DOHH2 (cell line): ENCODE data around the gene HACD4.

Experiments
- H3F3A ChIP-seq: fragments of 200-600 bp; sonication (generic), shearing (Covaris generic); 2 replicates; pipeline ENCODE4 v1.6.0; 2016; ENCODE audit warnings: antibody characterized with exemption, mild to moderate bottlenecking; ENCODE audit not compliant: control insufficient read depth, insufficient read depth
- H3K27ac ChIP-seq: fragments of 200-600 bp; sonication (generic); 2 replicates; pipeline ENCODE4 v1.5.1; 2014; ENCODE audit warnings: low read depth, mild to moderate bottlenecking, low read length, moderate library complexity
- H3K27me3 ChIP-seq: fragments of 200-600 bp; sonication (generic); 2 replicates; pipeline ENCODE4 v1.6.1; 2014; ENCODE audit warnings: mild to moderate bottlenecking, low read length, mixed read lengths; ENCODE audit not compliant: control insufficient read depth
- H3K36me3 ChIP-seq: fragments of 200-600 bp; sonication (generic); 2 replicates; pipeline ENCODE4 v1.6.1; 2014; ENCODE audit warnings: mild to moderate bottlenecking, low read length, moderate library complexity, mixed read lengths; ENCODE audit not compliant: control insufficient read depth
- H3K4me1 ChIP-seq: fragments of 200-600 bp; sonication (generic); 2 replicates; pipeline ENCODE4 v1.6.1; 2014; ENCODE audit warnings: mild to moderate bottlenecking, low read length, mixed read lengths; ENCODE audit not compliant: control insufficient read depth
- H3K4me2 ChIP-seq: fragments of 200-600 bp; sonication (generic); 2 replicates; pipeline ENCODE4 v1.6.0; 2014; ENCODE audit warnings: mild to moderate bottlenecking, low read length, moderate library complexity
- H3K4me3 ChIP-seq: fragments of 200-600 bp; sonication (generic); 2 replicates; pipeline ENCODE4 v1.5.1; 2014; ENCODE audit warnings: mild to moderate bottlenecking, low read length, mixed read lengths
- H3K79me2 ChIP-seq: fragments of 200-600 bp; sonication (generic); 2 replicates; pipeline ENCODE4 v1.6.1; 2014; ENCODE audit warnings: mild to moderate bottlenecking, low read length, mixed read lengths; ENCODE audit not compliant: control insufficient read depth
- H3K9me2 ChIP-seq: fragments of 200-600 bp; sonication (generic); replicated peaks from 2 replicates; pipeline ENCODE4 v1.6.1; 2014; ENCODE audit warnings: mild to moderate bottlenecking, low read length, mixed read lengths; ENCODE audit not compliant: control insufficient read depth
- H3K9me3 ChIP-seq: fragments of 200-600 bp; sonication (generic); 2 replicates; pipeline ENCODE4 v1.6.1; 2014; ENCODE audit warnings: antibody characterized with exemption, low read length, mixed read lengths; ENCODE audit not compliant: control insufficient read depth, insufficient read depth
- H4K20me1 ChIP-seq: fragments of 200-600 bp; sonication (generic); 2 replicates; pipeline ENCODE4 v1.6.0; 2014; ENCODE audit warnings: low read depth, mild to moderate bottlenecking, antibody characterized with exemption, low read length, moderate library complexity; ENCODE audit not compliant: control insufficient read depth, insufficient read depth
- EZH2phosphoT487 ChIP-seq: fragments of 200-600 bp; sonication (generic); IDR thresholded peaks from 2 replicates; pipeline ENCODE4 v1.6.1; 2017; ENCODE audit warnings: borderline replicate concordance, mild to moderate bottlenecking, antibody characterized with exemption, low read length, moderate library complexity, mixed read lengths
- TF ChIP-seq, protein P1 (sequence below): fragments of 200-600 bp; sonication (generic); IDR thresholded peaks from one replicate; pipeline ENCODE4 v1.5.1; 2014; ENCODE audit warnings: antibody characterized with exemption, mild to moderate bottlenecking, low read depth, low read length; ENCODE audit not compliant: poor library complexity, severe bottlenecking

The HACD4 gene

DNA sequence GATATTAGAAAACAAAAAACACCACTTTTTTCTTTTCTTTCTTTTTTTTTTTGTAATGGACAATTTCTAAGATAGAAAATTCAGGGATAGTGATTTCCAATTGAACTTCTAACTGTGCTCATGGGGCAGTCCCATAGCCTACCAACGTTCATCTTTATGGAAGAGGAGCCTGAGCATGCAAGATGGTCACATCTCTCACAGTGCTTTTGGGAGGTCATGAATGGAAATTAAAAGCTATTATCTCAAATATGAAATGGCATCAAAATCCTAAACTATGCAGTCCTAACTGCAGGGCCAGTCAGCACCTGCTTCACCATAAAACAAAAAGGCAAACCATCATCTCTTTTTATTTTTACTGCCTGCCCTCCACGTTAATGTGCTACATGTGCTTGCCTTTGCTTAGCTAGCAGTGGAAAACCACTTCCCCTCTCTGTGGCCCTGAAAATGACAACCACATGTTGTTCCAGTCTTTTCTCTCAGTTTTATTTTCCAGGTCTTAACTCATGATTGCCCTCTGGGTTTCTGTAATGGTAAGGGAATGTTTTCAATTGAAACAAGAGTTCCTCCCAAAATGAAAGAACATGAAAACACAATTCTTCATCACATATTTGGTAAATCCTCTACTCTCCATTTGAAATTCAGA lies 29.6 kb upstream of the HACD4 start:
- H3K9me3 ChIP-seq = no peaks in the 10 kb centered on the region
- no peak for TF ChIP-seq EZH2phosphoT487
- TF ChIP-seq, protein P1, sequence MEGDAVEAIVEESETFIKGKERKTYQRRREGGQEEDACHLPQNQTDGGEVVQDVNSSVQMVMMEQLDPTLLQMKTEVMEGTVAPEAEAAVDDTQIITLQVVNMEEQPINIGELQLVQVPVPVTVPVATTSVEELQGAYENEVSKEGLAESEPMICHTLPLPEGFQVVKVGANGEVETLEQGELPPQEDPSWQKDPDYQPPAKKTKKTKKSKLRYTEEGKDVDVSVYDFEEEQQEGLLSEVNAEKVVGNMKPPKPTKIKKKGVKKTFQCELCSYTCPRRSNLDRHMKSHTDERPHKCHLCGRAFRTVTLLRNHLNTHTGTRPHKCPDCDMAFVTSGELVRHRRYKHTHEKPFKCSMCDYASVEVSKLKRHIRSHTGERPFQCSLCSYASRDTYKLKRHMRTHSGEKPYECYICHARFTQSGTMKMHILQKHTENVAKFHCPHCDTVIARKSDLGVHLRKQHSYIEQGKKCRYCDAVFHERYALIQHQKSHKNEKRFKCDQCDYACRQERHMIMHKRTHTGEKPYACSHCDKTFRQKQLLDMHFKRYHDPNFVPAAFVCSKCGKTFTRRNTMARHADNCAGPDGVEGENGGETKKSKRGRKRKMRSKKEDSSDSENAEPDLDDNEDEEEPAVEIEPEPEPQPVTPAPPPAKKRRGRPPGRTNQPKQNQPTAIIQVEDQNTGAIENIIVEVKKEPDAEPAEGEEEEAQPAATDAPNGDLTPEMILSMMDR = no peak
- no peaks in the 10 kb centered on the region for H3K79me2 ChIP-seq
- no peaks in the 10 kb centered on the region for H3K9me2 ChIP-seq
- H3K27me3 ChIP-seq = no peaks in the 10 kb centered on the region
- H3K27ac ChIP-seq = no peak overlapping the region
- H4K20me1 ChIP-seq = no peaks in the 10 kb centered on the region
- no peaks in the 10 kb centered on the region for H3K36me3 ChIP-seq
- H3K4me1 ChIP-seq = peaks cover 5% of the 10 kb centered on the region; the same call in 1 of the 2 replicates
- no peaks in the 10 kb centered on the region for H3F3A ChIP-seq
- H3K4me3 ChIP-seq = no peak overlapping the region
- H3K4me2 ChIP-seq = no peak overlapping the region

DNA sequence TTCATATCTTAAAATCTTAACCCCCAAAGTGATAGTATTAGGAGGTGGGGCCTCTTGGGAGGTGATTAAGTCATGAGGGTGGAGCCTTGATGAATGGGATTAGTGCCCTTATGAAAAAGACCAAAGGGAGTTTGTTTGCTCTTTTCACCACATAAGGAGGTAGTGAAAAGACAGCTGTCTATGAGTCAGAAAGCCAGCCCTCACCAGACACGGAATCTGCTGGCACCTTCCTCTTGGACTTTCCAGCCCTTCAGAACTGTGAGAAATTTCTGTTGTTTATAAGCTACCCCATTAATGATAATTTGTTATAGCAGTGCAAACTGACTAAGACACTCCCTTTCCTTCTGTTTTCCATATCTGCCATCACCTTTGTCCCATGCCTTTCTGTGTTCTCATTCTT lies 25.5 kb upstream of the HACD4 start:
- Histone ChIP-seq H4K20me1 (no peaks in the 10 kb centered on the region), H3K4me2 (no peak overlapping the region), H3K4me3 (no peak overlapping the region), H3K9me2 (no peaks in the 10 kb centered on the region), H3K4me1 (peaks cover 5% of the 10 kb centered on the region; the same call in 1 of the 2 replicates), H3K27ac (no peak overlapping the region), H3F3A (no peaks in the 10 kb centered on the region), H3K9me3 (no peaks in the 10 kb centered on the region), H3K79me2 (no peaks in the 10 kb centered on the region), H3K27me3 (no peaks in the 10 kb centered on the region), H3K36me3 (no peaks in the 10 kb centered on the region)
- TF ChIP-seq EZH2phosphoT487 = no peak
- TF ChIP-seq, protein P1 = no peak

DNA sequence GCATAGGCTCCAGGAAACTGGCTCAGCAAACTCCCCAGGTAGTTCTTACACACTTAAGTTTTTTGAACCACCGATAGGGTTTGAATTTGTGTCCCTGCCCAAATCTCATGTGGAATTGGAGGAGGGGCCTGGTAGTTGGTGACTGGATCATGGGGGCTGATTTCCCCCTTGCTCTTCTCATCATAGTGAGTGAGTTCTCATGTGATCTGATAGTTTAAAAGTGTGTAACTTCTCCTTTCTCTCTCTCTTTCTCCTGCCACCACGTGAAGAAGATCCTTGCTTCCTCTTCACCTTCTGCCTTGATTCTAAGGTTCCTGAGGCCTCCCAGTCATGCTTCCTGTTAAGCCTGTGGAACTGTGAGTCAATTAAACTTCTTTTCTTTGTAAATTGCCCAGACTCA lies 22.4 kb upstream of the HACD4 start:
- H3K79me2 ChIP-seq = no peaks in the 10 kb centered on the region
- no peaks in the 10 kb centered on the region for H4K20me1 ChIP-seq
- H3K36me3 ChIP-seq = no peaks in the 10 kb centered on the region
- H3F3A ChIP-seq = no peaks in the 10 kb centered on the region
- no peaks in the 10 kb centered on the region for H3K4me1 ChIP-seq
- TF ChIP-seq, protein P1 = no peak
- no peak for TF ChIP-seq EZH2phosphoT487
- no peaks in the 10 kb centered on the region for H3K27me3 ChIP-seq
- H3K27ac ChIP-seq = no peak overlapping the region
- H3K4me3 ChIP-seq = no peak overlapping the region
- no peaks in the 10 kb centered on the region for H3K9me2 ChIP-seq
- no peak overlapping the region for H3K4me2 ChIP-seq
- no peaks in the 10 kb centered on the region for H3K9me3 ChIP-seq
